Tibial nerve (tissue), 4 donors: Measurements from ENCODE around the gene STON2. TPM values are rescaled to one million over a fixed set of nuclear protein-coding genes. Genes with fewer than 3 reads are reported as not detected.

Experiments
- DNase-seq, 2 donors: peaks; one replicate each; pipeline ENCODE4 v3.0.0-alpha.2; 2019; ENCODE audit warnings: low spot score in 2 of 2
- H3K27ac ChIP-seq, 4 donors: fragments of 200-600 bp; sonication (generic) in 3 of 4; one replicate each; pipeline ENCODE4 v1.5.1; 2017 to 2019; ENCODE audit warnings: mild to moderate bottlenecking in 1 of 4
- H3K27me3 ChIP-seq, 2 donors: fragments of 200-600 bp; sonication (generic) in 1 of 2; one replicate each; pipeline versions ENCODE4 v1.5.1 to v1.6.0; 2017 to 2019
- H3K36me3 ChIP-seq, 3 donors: fragments of 200-600 bp; sonication (generic); one replicate each; pipeline ENCODE4 v1.5.1; 2018 to 2019
- H3K4me1 ChIP-seq, 4 donors: fragments of 200-600 bp; sonication (generic) in 3 of 4; one replicate each; pipeline ENCODE4 v1.5.1; 2017 to 2019
- H3K4me3 ChIP-seq, 4 donors: fragments of 200-600 bp; sonication (generic) in 3 of 4; one replicate each; pipeline ENCODE4 v1.5.1; 2017 to 2019; ENCODE audit warnings: mild to moderate bottlenecking in 1 of 4, moderate library complexity in 1 of 4
- H3K9me3 ChIP-seq, 4 donors: fragments of 200-600 bp; sonication (generic) in 3 of 4; one replicate each; pipeline ENCODE4 v1.5.1; 2017 to 2019
- CTCF ChIP-seq, 5 experiments: fragments of 200-600 bp in 3 of 5; fragments of 450-650 bp in 2 of 5; sonication (generic) in 3 of 5; IDR thresholded peaks; one replicate each; pipeline ENCODE4 v1.5.1; 2016 to 2019; ENCODE audit warnings: antibody characterized with exemption in 5 of 5, mild to moderate bottlenecking in 3 of 5, moderate library complexity in 2 of 5
- EP300 ChIP-seq, 2 donors: sonication (generic); formaldehyde crosslinking; IDR thresholded peaks; one replicate each; pipeline ENCODE4 v1.6.1; 2017; ENCODE audit warnings: antibody characterized with exemption in 2 of 2, mild to moderate bottlenecking in 1 of 2
- POLR2A ChIP-seq, 2 donors: fragments of 450-650 bp; IDR thresholded peaks; one replicate each; pipeline ENCODE4 v1.6.1; 2017; ENCODE audit warnings: antibody characterized with exemption in 2 of 2, mild to moderate bottlenecking in 2 of 2, moderate library complexity in 2 of 2
- WGBS, 2 donors: methylation state at CpG; one replicate each; pipeline ENCODE4 v1.1.5; 2018; 5-methylcytosine and 5-hydroxymethylcytosine counted together
- total RNA-seq, 4 donors: library from RNA; depleted of rRNA; stranded (reverse); fragments of >200 nt; gene quantifications; one replicate each; pipeline ENCODE4 v1.1.0, GENCODE V29; 2016

The STON2 gene
- total RNA-seq, 4 donors from 2014 or later = 21.6 to 62.0 (median 34.7) TPM

GRCh38 chr14:81330619-81331122 lies 69.5 kb downstream of the STON2 start:
- TF ChIP-seq EP300 (IDR thresholded peaks at IDR 0.05) = no peak
- TF ChIP-seq CTCF (IDR thresholded peaks at IDR 0.05) = no peak
- TF ChIP-seq POLR2A (IDR thresholded peaks at IDR 0.05) = no peak
- peak overlapping the region in 2 of 4 donors; percentile 43 to 70 for H3K27ac ChIP-seq
- WGBS, 2 donors = 72 to 90% methylated on average over 3 of the region's 3 CpGs
- H3K36me3 ChIP-seq = no peaks in the 10 kb centered on the region
- H3K4me1 ChIP-seq = peaks cover 0 to 3% (median 0%) of the 10 kb centered on the region in 4 donors
- H3K9me3 ChIP-seq = no peaks in the 10 kb centered on the region
- H3K4me3 ChIP-seq = no peak overlapping the region
- no peaks in the 10 kb centered on the region for H3K27me3 ChIP-seq
- no peak for DNase-seq

GRCh38 chr14:81329640-81330381 lies 70.3 kb downstream of the STON2 start:
- Histone ChIP-seq H3K36me3 (no peaks in the 10 kb centered on the region), H3K4me1 (peaks cover 0 to 3% (median 0%) of the 10 kb centered on the region in 4 donors), H3K4me3 (no peak overlapping the region), H3K9me3 (no peaks in the 10 kb centered on the region), H3K27ac (peak overlapping the region in 1 of 4 donors; percentile 70), H3K27me3 (no peaks in the 10 kb centered on the region)
- 73 to 83% methylated on average over 9 of the region's 9 CpGs for WGBS, 2 donors
- no peak for DNase-seq
- TF ChIP-seq POLR2A (IDR thresholded peaks at IDR 0.05) (no peak), EP300 (IDR thresholded peaks at IDR 0.05) (no peak), CTCF (IDR thresholded peaks at IDR 0.05) (no peak)

- Histone ChIP-seq H3K36me3 (no peaks in the 10 kb centered on the region), H3K4me3 (no peak overlapping the region), H3K27me3 (no peaks in the 10 kb centered on the region), H3K27ac (no peak overlapping the region), H3K4me1 (peaks cover 0 to 13% (median 0%) of the 10 kb centered on the region in 4 donors), H3K9me3 (no peaks in the 10 kb centered on the region)
- no peak for DNase-seq
- 70 to 72% methylated on average over 2 of the region's 2 CpGs for WGBS, 2 donors
- TF ChIP-seq POLR2A (IDR thresholded peaks at IDR 0.05) (no peak), EP300 (IDR thresholded peaks at IDR 0.05) (no peak)
These were observed 73.7 kb downstream of the STON2 start for GRCh38 chr14:81326451-81326850.

GRCh38 chr14:81324011-81324410 lies 76.1 kb downstream of the STON2 start:
- Histone ChIP-seq H3K4me3 (peak overlapping the region in 2 of 4 donors; percentile 3 to 21), H3K27me3 (no peaks in the 10 kb centered on the region), H3K36me3 (no peaks in the 10 kb centered on the region), H3K9me3 (no peaks in the 10 kb centered on the region), H3K27ac (peak overlapping the region in 3 of 4 donors; percentile 37 to 73 (median 70)), H3K4me1 (peaks cover 0 to 18% (median 0%) of the 10 kb centered on the region in 4 donors)
- 62% methylated on average over 11 of the region's 11 CpGs for WGBS, 2 donors
- DNase-seq = no peak
- TF ChIP-seq POLR2A (IDR thresholded peaks at IDR 0.05) (no peak), EP300 (IDR thresholded peaks at IDR 0.05) (no peak), CTCF (IDR thresholded peaks at IDR 0.05) (no peak)

GRCh38 chr14:81323093-81323492 lies 77.0 kb downstream of the STON2 start:
- peaks cover 0 to 18% (median 0%) of the 10 kb centered on the region in 4 donors for H3K4me1 ChIP-seq
- H3K9me3 ChIP-seq = no peaks in the 10 kb centered on the region
- WGBS, 2 donors = 38 to 47% methylated on average over 2 of the region's 2 CpGs
- H3K27me3 ChIP-seq = no peaks in the 10 kb centered on the region
- H3K36me3 ChIP-seq = no peaks in the 10 kb centered on the region
- H3K4me3 ChIP-seq = peak overlapping the region in 1 of 4 donors; percentile 21
- peak overlapping the region in 2 of 4 donors; percentile 66 to 70 for H3K27ac ChIP-seq
- TF ChIP-seq CTCF (IDR thresholded peaks at IDR 0.05) (no peak), POLR2A (IDR thresholded peaks at IDR 0.05) (no peak), EP300 (IDR thresholded peaks at IDR 0.05) (no peak)
- DNase-seq = no peak
